Left cardiac atrium (tissue), 4 donors: ENCODE data around the gene LIN28B. TPM values are rescaled to one million over a fixed set of nuclear protein-coding genes. Genes with fewer than 3 reads are reported as not detected.
A peak's percentile ranks its signal among the peaks of the same experiment; 100 is the strongest.
"Not testable (repeated sequence)": the region's sequence is repeated elsewhere in the genome, so short reads cannot be mapped to it uniquely, and the experiment has no call there.

Experiments used
- ATAC-seq, 2 donors: fragments of 200-7000 bp; cut with Tn5 transposase; one replicate each; pipeline ENCODE4 v1.9.1; 2020; ENCODE audit warnings: mild to moderate bottlenecking in 2 of 2, moderate library complexity in 2 of 2
- DNase-seq: peaks from one replicate; pipeline ENCODE4 v3.0.0-alpha.2; 2020
- intact Hi-C, 2 donors: fragments of 100-400 bp; cut with DNase I; formaldehyde crosslinking; loops; one replicate each; pipeline versions ENCODE4 v1.14.1 to v1.15.1; 2022 to 2023
- total RNA-seq, 2 donors: library from RNA; stranded (reverse); fragmentation: NEBNext Ultra II Directional; extraction: Animal tissue kit (Norgen Biotek cat#: 25700); gene quantifications; one replicate each; pipeline ENCODE4 v1.2.1, GENCODE V29; 2021
- donor health status: DM: no; HTN: yes; CAD: no.
- donor health status: DM: no; HTN: yes; CAD: no; lungs with severe emphysema.
- donor health status: DM: yes; HTN: yes; CAD: no.
- donor health status: Dilated cardiomyopathy.

The LIN28B gene
- total RNA-seq, 2 donors from 2014 or later: not detected

- intact Hi-C loops: no loop called here
- DNase-seq: no peak
- ATAC-seq: no peak
Measured at GRCh38 chr6:105001063-105001462, 44.2 kb downstream of the LIN28B start.

- intact Hi-C loops: no loop called here
- DNase-seq (no peak), ATAC-seq (no peak)
Measured at GRCh38 chr6:105001906-105002305, 45.0 kb downstream of the LIN28B start.

GRCh38 chr6:105005451-105005850 lies 48.5 kb downstream of the LIN28B start:
- ATAC-seq (no peak), DNase-seq (no peak)
- intact Hi-C loops: no loop called here

GRCh38 chr6:105013459-105013858 lies 56.6 kb downstream of the LIN28B start:
- ATAC-seq, intact Hi-C loops, DNase-seq: not testable (repeated sequence)

GRCh38 chr6:105014448-105014847 lies 57.5 kb downstream of the LIN28B start:
- intact Hi-C loops: no loop called here
- ATAC-seq (no peak), DNase-seq (no peak)

GRCh38 chr6:105014954-105015353 lies 58.0 kb downstream of the LIN28B start:
- no peak for ATAC-seq
- no peak for DNase-seq
- intact Hi-C loops: no loop called here

- intact Hi-C loops: no loop called here
Measured at GRCh38 chr6:105015482-105015881, 58.6 kb downstream of the LIN28B start.

GRCh38 chr6:105019285-105019684 lies 62.4 kb downstream of the LIN28B start:
- ATAC-seq (no peak), DNase-seq (no peak)
- intact Hi-C loops: no loop called here

More at GRCh38 chr6:105015482-105015881, 58.6 kb downstream of the LIN28B start:
- DNase-seq (no peak), ATAC-seq (no peak)

GRCh38 chr6:105021399-105021798 lies 64.5 kb downstream of the LIN28B start:
- ATAC-seq: no peak

GRCh38 chr6:105022416-105022815 lies 65.5 kb downstream of the LIN28B start:
- ATAC-seq: no peak
- no peak for DNase-seq
- intact Hi-C loops: no loop called here

More at GRCh38 chr6:105021399-105021798, 64.5 kb downstream of the LIN28B start:
- intact Hi-C loops: no loop called here
- no peak for DNase-seq

- ATAC-seq (no peak), DNase-seq (no peak)
- intact Hi-C loops: no loop called here
Measured at GRCh38 chr6:105024803-105025202, 67.9 kb downstream of the LIN28B start.

- no peak for DNase-seq
- no peak for ATAC-seq
- intact Hi-C loops: no loop called here
Measured at GRCh38 chr6:105028898-105029297, 72.0 kb downstream of the LIN28B start.

- no peak for DNase-seq
- ATAC-seq: no peak
- intact Hi-C loops: no loop called here
Measured at GRCh38 chr6:105029581-105029980, 72.7 kb downstream of the LIN28B start.

GRCh38 chr6:105034470-105034869 lies 77.6 kb downstream of the LIN28B start:
- DNase-seq (no peak), ATAC-seq (no peak)
- intact Hi-C loops: no loop called here

- no peak for DNase-seq
- ATAC-seq: no peak
- intact Hi-C loops: no loop called here
Measured at GRCh38 chr6:105035299-105035698, 78.4 kb downstream of the LIN28B start.

GRCh38 chr6:105036351-105036750 lies 79.4 kb downstream of the LIN28B start:
- DNase-seq: no peak
- ATAC-seq: no peak
- intact Hi-C loops: no loop called here

GRCh38 chr6:105038259-105038658 lies 81.4 kb downstream of the LIN28B start:
- DNase-seq (no peak), ATAC-seq (peak in 1 of 2 donors; percentile 54)
- intact Hi-C loops: no loop called here

GRCh38 chr6:105041880-105042279 lies 85.0 kb downstream of the LIN28B start:
- DNase-seq: no peak
- no peak for ATAC-seq
- intact Hi-C loops: no loop called here

- intact Hi-C loops: no loop called here
- DNase-seq (no peak), ATAC-seq (no peak)
Measured at GRCh38 chr6:105042648-105043047, 85.7 kb downstream of the LIN28B start.

- ATAC-seq (no peak), DNase-seq (no peak)
- intact Hi-C loops: no loop called here
Measured at GRCh38 chr6:105043979-105044378, 87.1 kb downstream of the LIN28B start.

- no peak for ATAC-seq
- no peak for DNase-seq
- intact Hi-C loops: no loop called here
Measured at GRCh38 chr6:105045526-105045925, 88.6 kb downstream of the LIN28B start.

GRCh38 chr6:105051941-105052471 lies 95.1 kb downstream of the LIN28B start:
- intact Hi-C loops: no loop called here
- DNase-seq: no peak
- no peak for ATAC-seq
